Measurements from ENCODE around the gene ITGBL1.

DNA sequence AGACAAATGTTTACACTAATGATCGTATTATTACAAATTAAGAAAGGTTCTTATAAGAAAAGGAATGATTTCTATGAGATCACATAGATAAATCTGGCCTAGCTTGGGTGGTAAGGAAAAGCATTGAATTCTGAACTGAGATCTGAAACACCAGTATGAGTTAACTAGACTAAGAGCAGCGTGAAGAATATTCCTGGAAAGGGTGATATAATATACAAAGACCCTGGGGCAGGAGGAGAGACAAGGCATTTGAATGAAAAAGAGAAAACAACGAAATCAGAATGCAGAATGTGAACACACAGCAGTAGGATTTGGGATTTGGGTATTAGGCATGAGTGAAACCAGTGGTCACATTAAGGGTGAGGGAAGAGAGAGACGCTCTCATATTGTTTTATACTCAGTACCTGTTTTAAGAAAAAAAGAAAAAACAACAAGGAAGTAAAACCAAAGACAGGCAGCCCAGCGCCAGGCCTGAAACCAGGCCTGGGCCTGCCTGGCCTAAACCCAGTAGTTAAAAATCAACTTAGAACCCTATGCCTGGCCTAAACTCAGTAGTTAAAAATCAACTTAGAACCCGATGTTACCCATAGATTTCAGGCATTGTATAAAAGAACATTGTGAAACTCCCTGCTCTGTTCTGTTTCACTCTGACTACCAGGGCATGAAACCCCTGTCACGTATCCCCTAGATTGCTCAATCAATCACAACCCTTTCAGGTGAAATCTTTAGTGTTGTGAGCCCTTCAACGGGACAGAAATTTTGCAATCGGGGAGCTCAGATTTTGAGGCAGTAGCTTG, 287.1 kb downstream of the ITGBL1 start:
- TF ChIP-seq SUZ12 (IDR thresholded peaks at IDR 0.05) (no peak), SP1 (IDR thresholded peaks at IDR 0.05) (no peak), FOXM1 (IDR thresholded peaks at IDR 0.05; ENCODE audit: borderline replicate concordance) (no peak), FOXA1 (IDR thresholded peaks at IDR 0.05) (no peak), ARNT (IDR thresholded peaks at IDR 0.05) (no peak), BHLHE40 (IDR thresholded peaks at IDR 0.05; ENCODE audit: borderline replicate concordance) (no peak), ZNF384 (IDR thresholded peaks at IDR 0.05) (no peak), L3MBTL2 (conservative IDR thresholded peaks at IDR 0.05) (no peak)
